ENCODE measurements around the gene DNAJC22.

- TF ChIP-seq MAX (IDR thresholded peaks at IDR 0.05) (no peak), CTCF (IDR thresholded peaks at IDR 0.05 in 2 of 3, conservative IDR thresholded peaks at IDR 0.05 in 1 of 3; ENCODE audit: borderline replicate concordance in 1 of 3, insufficient read depth in 1 of 3, low read depth in 2 of 3, low read length in 2 of 3) (no peak), ZBTB33 (IDR thresholded peaks at IDR 0.05; ENCODE audit: extremely low read depth, insufficient replicate concordance, low read length) (no peak), EZH2 (IDR thresholded peaks at IDR 0.05) (no peak), SIN3A (IDR thresholded peaks at IDR 0.05; ENCODE audit: low read depth) (no peak), POLR2A (IDR thresholded peaks at IDR 0.05; ENCODE audit: borderline replicate concordance, extremely low read depth, insufficient read depth, insufficient read length) (no peak), CEBPB (IDR thresholded peaks at IDR 0.05; ENCODE audit: low read depth) (no peak), ZNF274 (IDR thresholded peaks at IDR 0.05; ENCODE audit: low read depth, low read length) (no peak)
These were observed 18.8 kb upstream of the DNAJC22 start for GRCh38 chr12:49327887-49328286.
